D721Med (cell line): ENCODE data around the gene NUP88.

Experiments
- DNase-seq: peaks from one replicate; pipeline ENCODE4 v3.0.0; 2011; ENCODE audit warnings: low spot score; ENCODE audit not compliant: insufficient read length
- FAIRE-seq: peaks from 2 replicates; lab custom pipeline; 2011; peaks lifted over from hg19 to GRCh38; lab: Jason Lieb, UNC
- TF ChIP-seq, protein P1 (sequence below): IDR thresholded peaks from 2 replicates; pipeline ENCODE4 v1.5.1; 2012; ENCODE audit warnings: mild to moderate bottlenecking, control low read depth; ENCODE audit not compliant: insufficient read depth; ENCODE audit errors: missing control alignments

Gene NUP88

DNA sequence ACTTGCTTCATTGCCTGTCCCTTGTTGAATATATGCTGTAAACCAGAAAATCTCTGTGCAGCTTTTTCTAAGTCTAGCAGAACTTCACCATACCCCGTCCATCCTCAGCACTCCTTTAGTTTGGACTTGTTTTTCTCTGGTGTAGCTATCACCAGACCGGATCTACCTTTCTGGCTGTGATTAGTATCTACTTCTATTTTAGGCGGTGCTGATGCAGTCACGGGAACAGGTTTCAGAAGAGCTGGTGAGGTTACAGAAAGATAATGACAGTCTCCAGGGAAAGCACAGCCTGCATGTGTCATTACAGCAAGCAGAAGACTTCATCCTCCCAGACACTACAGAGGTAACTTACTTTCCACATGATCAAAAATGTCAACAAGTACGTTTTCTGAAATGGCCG, 46.4 kb downstream of the NUP88 start:
- DNase-seq (no peak), FAIRE-seq (no peak)
- TF ChIP-seq, protein P1, sequence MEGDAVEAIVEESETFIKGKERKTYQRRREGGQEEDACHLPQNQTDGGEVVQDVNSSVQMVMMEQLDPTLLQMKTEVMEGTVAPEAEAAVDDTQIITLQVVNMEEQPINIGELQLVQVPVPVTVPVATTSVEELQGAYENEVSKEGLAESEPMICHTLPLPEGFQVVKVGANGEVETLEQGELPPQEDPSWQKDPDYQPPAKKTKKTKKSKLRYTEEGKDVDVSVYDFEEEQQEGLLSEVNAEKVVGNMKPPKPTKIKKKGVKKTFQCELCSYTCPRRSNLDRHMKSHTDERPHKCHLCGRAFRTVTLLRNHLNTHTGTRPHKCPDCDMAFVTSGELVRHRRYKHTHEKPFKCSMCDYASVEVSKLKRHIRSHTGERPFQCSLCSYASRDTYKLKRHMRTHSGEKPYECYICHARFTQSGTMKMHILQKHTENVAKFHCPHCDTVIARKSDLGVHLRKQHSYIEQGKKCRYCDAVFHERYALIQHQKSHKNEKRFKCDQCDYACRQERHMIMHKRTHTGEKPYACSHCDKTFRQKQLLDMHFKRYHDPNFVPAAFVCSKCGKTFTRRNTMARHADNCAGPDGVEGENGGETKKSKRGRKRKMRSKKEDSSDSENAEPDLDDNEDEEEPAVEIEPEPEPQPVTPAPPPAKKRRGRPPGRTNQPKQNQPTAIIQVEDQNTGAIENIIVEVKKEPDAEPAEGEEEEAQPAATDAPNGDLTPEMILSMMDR = no peak

DNA sequence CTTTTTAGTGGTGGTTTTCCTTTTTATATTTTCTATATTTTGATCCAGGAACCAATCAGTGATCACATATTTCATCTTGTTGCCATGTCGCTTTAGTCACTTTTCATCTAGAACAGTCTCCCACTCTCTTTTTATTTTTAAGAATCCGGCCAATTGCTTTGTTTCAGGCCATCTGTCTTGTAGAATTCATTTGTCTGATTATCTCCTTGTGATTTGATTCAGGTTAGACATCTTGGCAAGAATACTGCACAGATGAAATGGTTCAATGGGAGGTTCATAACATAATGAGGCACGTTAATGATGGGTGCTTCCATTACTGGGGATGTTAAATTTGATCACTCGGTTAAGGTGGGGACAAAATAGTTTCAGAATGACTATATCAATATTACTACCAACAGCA, 49.1 kb downstream of the NUP88 start:
- FAIRE-seq = no peak

DNA sequence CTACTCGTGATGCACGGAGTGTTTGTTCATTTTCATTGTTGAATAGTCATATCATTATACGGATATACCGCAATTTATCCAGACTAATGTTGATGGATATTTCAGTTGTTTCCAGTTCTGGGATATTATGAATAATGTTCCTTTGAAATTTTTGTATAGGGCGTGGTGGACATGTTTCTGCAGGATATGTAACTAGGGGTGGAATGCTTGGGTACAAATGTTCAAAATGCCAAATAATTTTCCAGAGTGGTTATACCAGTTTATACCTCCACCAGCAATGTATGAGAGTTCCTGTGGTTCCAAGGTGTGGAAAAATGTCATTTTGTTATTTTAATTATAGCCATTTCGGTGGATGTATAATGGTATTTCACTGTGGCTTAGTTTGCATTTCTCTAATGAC, 53.6 kb downstream of the NUP88 start:
- TF ChIP-seq, protein P1 = no peak
- FAIRE-seq (no peak), DNase-seq (no peak)

More for the DNA sequence above, 49.1 kb downstream of the NUP88 start:
- TF ChIP-seq, protein P1 = no peak
- no peak for DNase-seq

DNA sequence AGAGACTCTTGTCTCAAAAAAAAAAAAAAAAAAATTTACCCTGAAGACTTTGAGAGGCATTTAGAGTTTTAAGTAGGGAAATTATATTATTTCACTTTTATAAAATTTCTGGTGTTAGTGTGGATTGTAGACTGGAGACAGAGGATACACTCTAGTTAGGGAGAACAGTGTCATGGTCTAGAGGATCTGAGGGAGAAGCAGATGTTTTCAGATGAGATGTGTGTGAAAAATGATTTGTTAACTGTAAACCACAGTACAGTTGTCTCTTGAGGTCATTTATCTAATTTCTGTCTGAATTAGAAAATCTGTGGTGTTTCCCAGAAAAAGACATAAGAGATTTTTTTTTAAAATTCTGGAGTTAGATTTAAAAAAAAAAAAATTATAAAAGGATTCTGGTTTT, 54.8 kb downstream of the NUP88 start:
- FAIRE-seq (no peak), DNase-seq (no peak)
- TF ChIP-seq, protein P1 = no peak

DNA sequence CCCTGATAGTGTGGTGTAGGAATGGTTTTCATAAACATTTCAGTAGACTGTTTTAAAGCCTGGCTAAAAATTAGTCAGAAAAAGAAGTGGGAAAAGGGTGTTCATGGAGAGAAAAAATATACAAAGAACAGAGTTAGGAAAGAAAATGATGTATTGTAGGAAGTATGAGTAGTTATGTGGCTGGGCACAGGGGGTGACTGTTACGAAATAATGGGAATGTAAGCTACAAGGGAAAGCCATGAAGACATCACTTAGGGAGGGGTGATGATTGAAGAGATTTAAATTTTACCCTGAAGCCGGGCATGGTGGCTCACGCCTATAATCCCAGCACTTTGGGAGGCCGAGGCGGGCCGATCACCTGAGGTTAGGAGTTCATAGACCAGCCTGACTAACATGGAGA, 55.3 kb downstream of the NUP88 start:
- TF ChIP-seq, protein P1 = no peak
- DNase-seq = no peak
- no peak for FAIRE-seq

DNA sequence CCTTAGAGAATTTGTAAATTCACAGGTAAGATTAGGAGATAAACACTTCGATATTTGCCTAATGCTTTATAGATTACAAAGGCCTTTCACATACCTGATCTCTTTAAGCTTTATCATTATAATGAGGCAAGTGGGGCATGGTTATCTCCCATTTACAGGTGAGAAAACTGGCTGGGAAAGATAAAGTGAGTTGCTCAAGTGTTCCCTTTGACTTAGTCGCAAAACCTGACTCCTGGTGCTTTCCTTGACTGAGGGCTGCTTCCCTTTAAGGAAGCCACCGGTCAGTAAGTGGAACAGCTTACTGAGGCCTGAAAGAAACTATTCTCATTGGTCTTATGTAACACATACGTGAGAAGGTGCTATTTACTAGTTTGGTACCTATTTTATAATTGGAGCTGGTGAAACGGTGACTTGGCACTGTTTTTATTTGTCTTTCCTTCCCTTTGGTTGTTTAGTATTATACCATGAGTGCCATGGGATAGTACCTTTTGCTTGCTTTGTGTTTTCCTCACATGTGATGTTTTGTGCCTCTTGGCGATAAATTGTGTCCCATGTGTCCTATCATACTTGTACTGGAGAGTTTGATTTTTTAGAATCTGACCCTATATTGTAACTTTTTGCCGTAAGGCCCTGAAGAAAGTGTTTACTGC, 57.2 kb downstream of the NUP88 start:
- FAIRE-seq (no peak), DNase-seq (no peak)
- TF ChIP-seq, protein P1 = no peak

DNA sequence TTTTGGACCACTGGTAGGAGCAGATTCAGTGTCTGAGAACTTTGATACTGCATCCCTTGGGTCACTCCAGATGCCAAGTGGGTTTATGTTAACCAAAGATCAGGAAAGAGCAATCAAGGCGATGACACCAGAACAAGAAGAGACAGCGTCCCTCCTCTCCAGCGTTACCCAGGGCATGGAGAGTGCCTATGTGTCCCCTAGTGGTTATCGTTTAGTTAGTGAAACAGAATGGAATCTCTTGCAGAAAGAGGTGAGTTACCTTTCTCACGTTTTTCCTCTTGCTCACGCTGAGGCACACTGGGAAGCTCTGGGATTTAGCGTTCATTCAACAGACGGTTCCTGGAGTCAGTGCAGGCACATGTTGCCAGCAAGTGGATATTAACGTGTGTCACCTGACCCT, 58.0 kb downstream of the NUP88 start:
- TF ChIP-seq, protein P1 = no peak
- DNase-seq = no peak
- no peak for FAIRE-seq
